ENCODE results near the gene GNAQ.

GNAQ gene

GRCh38 chr9:77838986-77839385, 192.6 kb downstream of the GNAQ start:
- no peak for DNase-seq

- no peak for DNase-seq
Observed at GRCh38 chr9:77834898-77835488, 196.6 kb downstream of the GNAQ start.

DNA sequence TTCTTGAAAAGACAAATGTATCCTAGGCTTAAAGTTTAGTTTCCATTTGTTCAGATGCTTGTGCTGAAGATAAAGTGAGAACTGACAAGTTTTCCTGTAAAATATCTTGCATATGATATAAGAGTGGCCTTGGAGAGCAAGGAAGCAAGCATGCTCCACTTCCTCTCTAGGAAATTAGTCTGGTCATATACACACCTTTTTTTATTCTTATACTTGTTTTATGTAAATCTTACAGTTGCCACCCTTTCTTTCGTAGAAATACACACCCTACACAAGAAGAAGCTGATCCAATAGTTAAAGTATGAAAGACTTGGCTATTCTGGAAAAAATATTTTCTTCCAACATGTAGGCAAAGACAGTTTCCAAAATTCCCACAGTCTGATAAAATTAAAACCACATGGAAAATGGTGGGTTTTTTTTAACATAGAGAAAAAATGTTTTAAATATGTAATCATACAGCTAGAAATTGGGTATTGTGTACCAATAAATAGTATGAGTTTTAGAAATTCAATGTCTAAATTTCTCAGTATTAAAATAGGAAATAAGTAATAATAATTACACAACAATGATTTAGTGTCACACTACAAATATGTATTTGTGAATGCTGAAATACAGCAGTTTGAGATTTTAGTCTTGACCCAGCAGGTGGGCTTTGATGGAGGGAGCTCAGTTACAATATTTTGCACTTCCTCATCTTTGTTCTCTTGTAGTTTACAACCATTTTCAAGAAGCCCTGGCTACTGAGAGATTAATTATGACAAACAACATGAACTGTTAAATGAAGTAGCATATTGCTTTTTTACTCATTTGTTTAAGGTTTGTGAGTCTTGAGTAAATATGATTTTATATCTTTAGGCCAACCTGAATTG, 197.8 kb downstream of the GNAQ start:
- no peak for DNase-seq

DNA sequence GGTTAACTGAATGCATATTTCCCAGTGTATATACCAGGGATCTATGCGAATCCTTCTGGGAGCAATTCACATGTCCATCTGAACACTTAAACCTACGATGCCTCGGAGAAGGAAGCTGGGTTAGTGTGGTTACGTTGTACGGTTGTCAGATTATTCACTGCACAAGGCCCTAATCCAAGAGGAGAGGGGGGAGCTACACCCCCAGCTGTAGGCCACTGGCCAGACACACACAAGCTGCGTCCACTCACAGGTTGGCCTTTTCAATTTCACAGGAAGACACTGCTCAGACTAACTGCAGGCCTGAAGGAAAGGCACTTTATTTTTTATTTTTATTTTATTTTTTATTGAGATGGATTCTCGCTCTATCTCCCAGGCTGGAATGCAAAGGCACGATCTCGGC, 199.0 kb downstream of the GNAQ start:
- DNase-seq, result no peak

DNA sequence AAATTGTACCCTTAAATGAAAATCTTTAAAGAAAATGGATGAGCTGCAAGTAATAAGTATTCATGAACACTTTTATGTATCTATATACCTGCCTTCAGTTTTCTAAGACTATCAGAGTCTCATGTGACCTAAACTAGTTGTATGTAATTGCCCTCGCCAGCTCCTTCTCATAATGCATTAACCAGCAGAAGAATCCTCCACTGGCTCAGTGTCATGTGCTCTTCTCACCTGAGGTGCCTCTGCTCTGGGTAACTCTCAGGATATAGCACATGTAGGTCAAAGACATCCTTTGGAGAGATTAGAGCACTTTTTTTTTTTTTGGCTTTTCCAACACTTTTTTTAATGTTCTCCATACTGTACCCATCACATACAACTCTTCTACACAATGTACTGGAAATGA, 199.8 kb downstream of the GNAQ start:
- DNase-seq, result no peak

DNA sequence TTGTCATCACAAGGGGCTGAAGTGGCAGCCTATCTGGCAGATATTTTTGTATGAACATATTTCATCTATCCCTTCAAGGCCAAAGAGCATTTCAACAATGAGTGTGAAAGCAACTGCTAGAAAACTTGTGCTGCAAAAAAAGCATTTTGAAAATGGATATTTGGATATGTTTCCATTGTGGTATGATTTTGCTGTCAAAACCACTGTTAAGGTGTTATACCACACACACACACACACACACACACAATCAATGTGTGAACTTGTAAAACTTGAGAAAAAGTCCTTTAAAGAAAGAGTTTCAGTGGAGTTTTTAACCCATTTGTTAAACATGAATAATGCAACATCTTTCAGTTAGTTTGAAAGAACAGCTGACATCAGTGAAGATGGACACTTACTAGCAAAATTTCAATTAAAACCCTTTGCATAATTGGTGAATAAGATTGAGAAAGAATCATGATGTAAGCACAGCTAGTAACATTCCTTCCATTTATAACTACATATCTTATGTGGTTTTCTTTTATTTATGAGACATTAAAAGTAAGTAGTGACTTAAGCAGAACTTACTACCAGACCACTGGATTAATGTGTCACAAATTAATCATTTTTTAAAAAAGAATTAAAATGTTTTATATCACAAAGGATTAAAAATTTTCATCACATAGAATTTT, 200.9 kb downstream of the GNAQ start:
- no peak for DNase-seq

GRCh38 chr9:77829420-77829819, 202.2 kb downstream of the GNAQ start:
- no peak for DNase-seq

DNA sequence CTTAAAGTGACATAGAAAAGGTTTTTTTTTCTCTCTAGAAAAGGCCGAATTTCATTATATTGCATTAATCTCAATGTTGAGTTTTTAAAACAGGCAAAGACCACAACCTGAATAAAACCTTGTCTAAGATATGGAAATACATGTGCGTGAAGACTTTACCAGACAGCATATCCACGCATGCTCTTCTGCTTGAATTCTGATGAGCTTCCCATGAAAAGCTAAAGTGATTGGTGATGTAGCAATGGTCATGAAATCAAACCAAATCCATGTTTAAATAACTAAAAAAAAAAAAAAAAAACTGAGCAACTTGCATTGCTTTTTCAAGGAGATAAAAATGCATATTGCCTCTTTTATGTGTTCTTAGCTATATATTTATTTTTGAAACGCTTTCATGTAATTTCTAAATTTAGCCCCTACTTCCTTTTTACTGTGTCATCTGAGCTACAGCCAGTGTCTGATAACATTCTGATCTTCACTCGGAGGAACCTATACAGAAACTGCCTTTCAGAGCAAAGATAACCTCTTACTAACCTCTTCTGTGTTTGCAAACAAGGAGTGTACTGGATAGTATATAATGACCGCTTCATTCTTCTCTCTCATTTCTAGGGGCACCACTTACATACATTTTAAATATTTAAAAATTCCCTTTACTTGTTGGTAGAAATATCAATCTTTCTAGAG, 204.4 kb downstream of the GNAQ start:
- no peak for DNase-seq

- DNase-seq, result no peak
Observed at GRCh38 chr9:77826621-77827020, 205.0 kb downstream of the GNAQ start.

DNA sequence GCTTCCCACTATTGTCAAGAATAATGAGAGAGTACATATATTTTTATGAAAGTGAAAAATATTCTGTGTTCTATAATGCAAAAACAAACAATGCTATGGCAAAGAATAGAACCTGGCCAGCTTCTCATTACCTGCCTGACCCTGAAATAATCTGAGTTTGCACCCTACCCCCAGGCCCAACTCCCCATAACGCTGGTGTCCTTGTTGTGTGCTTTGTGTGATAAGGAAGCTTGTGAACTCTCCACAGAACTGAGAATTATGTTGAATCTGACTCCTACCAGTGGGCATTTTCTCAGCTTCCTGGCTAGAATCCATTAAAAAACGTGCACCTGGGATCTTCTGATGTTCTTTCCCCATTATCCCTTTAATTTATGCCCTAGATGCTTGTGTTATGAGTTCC, 205.5 kb downstream of the GNAQ start:
- no peak for DNase-seq

DNA sequence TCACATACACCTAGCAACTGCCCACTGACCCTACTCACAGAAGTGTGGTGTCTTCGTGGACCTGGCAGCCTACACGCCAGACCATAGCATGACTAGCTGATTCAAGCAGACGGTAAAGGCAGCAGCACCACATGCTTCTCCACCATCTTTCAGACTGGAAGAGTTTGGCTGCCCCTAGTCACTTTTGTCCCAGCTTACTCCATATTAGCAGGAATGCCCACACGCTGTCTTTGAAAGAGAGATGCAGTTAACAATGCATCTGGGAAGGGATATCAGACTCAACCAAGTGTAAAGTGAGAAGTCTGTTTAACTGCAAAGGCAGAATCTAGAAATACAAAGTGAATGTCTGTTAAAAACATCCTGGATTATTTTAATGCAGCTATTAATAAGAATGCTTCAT, 206.2 kb downstream of the GNAQ start:
- no peak for DNase-seq

- DNase-seq, result no peak
Observed at GRCh38 chr9:77820293-77820954, 211.2 kb downstream of the GNAQ start.

GRCh38 chr9:77819657-77820056, 212.0 kb downstream of the GNAQ start:
- no peak for DNase-seq

DNA sequence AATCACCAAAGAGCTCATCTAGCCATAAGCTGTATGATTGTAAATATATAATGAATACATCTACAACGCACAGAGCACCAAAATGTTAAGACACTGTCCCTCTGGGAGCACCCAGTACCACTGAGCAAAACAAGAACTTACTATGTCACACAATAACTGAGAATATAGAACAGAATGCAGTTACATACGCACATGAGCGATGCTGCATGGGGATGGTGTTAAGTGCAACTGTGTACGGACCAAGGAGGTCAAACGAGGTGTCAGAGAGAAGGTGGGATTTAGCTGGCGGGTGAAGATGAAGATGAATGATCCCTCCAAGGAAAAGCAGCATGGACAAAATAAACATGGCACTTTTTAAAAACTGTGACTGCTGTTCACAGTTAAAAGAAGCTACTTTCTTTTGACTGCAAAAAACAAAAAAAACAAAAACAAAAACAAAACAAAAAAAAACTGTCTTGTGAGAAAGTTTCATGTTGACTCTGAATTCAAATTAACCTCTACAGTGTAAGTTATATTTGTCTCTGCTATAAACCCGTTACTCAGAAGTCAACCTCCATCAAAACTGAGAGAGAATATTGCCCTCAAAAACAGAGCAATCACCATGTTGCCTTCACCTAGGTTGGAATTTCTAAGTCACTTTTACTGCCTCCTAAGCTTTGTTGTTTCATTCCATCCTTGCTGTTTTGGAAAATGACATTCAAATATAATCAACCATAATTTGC, 213.9 kb downstream of the GNAQ start:
- DNase-seq, result no peak

DNA sequence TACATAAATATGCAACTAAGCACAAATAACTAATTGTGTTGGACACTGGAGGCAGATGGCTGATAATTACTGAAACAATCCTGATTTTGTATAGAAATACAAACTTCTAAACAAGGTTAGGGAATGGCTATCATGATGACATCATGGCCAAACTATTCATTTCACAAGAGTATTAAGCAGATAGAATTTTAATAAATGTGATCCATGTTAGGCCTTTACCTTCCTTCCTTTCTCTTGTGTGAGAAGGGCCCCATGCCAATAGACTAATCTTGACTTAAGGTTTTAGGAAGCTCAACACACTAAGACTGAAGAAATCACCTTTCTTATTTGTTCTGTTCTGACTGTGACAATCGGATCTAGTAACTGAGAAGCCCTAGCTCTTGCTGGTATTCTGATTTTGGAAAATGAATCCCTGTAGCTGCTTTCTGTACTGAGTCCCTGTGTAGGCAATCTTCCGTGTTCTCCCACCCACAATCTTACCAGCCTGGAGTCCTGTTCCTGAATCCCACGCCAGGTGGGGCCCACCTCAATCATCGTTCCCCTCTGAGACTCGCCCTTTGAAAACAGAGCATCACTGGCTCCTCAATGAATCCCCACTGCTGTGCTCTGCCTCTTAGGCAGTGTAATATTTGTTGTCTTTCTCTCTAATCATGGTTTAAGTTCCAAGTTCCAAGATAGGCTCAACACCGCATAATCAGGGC, 214.8 kb downstream of the GNAQ start:
- no peak for DNase-seq

GRCh38 chr9:77815260-77815659, 216.4 kb downstream of the GNAQ start:
- DNase-seq, result no peak

DNA sequence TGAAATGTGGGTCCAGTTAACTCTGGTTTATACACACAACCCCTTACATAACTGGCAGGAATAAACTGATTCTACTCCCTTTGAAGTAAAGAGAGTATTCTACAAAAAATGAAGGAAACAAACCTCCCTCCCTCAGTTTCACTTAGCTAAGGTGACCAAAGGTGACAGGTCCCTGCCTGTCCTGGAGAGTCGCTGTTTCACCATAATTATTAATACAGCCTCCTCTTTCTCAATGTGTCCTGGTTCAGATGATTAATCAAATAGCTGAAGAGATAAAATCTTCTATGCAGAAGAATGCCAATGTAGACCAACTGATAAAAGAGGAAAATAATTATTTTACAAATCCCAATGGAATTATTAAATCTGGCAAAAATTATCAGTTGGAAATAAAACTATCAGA, 219.8 kb downstream of the GNAQ start:
- DNase-seq, result no peak

DNA sequence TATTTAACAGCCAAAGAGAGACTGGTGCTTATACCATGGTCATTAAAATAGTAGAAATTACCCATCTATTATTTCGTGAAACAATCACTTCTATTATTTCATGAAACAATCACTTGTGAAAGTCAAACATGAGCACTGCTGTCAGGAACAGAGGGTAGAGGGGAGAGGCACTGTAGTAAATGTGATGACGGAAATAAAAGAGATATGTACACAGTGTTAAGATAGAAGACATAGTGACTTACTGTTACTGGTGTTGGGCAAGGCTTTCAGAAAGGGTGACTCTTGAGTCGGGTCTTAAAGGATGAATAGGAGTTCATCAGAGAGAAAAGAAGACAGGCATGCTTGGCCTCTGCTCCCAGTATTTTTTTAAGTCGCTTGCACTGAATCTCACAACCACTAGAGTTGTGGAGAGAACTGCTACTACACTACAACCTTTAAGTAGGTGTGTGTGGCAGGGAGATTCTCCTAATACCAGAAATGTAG, 220.9 kb downstream of the GNAQ start:
- no peak for DNase-seq

- DNase-seq, result no peak
Observed at GRCh38 chr9:77810047-77810446, 221.6 kb downstream of the GNAQ start.

DNA sequence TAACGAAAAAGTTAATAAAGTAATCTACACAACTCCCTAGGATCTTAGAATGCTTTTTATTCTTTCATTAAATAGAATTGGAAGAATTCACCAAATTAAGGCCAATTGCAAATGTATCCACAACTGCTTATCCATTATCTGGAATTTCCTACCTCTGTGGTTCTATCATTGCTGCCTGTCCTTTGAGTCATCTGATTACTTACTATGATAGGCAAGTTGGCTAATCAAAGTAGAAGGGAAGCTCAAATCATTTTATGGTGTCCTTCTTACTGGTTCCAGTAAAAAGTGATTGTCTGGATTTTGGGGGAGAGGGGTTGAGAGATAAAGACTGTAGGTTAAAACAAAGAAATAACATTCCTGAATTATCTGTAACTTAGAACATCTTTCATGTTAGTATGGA, 222.1 kb downstream of the GNAQ start:
- DNase-seq, result no peak

GRCh38 chr9:77808751-77809081, 222.9 kb downstream of the GNAQ start:
- no peak for DNase-seq
